Neutrophil (primary cell): ENCODE measurements around the gene MGRN1.
"Not testable (repeated sequence)": the region's sequence is repeated elsewhere in the genome, so short reads cannot be mapped to it uniquely, and the experiment has no call there.

ENCODE experiments used
- H3K27ac ChIP-seq: fragments of 200-600 bp; sonication (generic); 2 replicates; pipeline ENCODE4 v1.5.1; 2016; ENCODE audit warnings: mild to moderate bottlenecking, moderate library complexity
- H3K27me3 ChIP-seq: fragments of 200-600 bp; sonication (generic); 2 replicates; pipeline ENCODE4 v1.6.0; 2016; ENCODE audit warnings: mild to moderate bottlenecking
- H3K36me3 ChIP-seq: fragments of 200-600 bp; sonication (generic); 2 replicates; pipeline ENCODE4 v1.5.1; 2017
- H3K4me1 ChIP-seq, 2 experiments: fragments of 200-600 bp in 1 of 2; sonication (generic) in 1 of 2; 1 replicate in 1 of 2; 2 replicates in 1 of 2; pipeline versions ENCODE4 v1.5.1 to v1.6.1; 2013 to 2016; ENCODE audit warnings: low read depth in 1 of 2, low read length in 1 of 2, mild to moderate bottlenecking in 1 of 2, moderate library complexity in 1 of 2; ENCODE audit not compliant: control insufficient read depth in 1 of 2, insufficient read depth in 1 of 2
- H3K4me3 ChIP-seq, 2 experiments: fragments of 200-600 bp in 1 of 2; sonication (generic) in 1 of 2; 1 replicate in 1 of 2; 2 replicates in 1 of 2; pipeline ENCODE4 v1.5.1; 2013 to 2016; ENCODE audit warnings: low read depth in 1 of 2, low read length in 1 of 2, mild to moderate bottlenecking in 1 of 2, moderate library complexity in 1 of 2
- H3K9me3 ChIP-seq: fragments of 200-600 bp; sonication (generic); 2 replicates; pipeline ENCODE4 v1.5.1; 2016
- TF ChIP-seq, protein P1 (sequence below): fragments of 200-600 bp; sonication (generic); IDR thresholded peaks from 2 replicates; pipeline ENCODE4 v1.5.1; 2016; ENCODE audit warnings: antibody characterized with exemption

Gene MGRN1

DNA sequence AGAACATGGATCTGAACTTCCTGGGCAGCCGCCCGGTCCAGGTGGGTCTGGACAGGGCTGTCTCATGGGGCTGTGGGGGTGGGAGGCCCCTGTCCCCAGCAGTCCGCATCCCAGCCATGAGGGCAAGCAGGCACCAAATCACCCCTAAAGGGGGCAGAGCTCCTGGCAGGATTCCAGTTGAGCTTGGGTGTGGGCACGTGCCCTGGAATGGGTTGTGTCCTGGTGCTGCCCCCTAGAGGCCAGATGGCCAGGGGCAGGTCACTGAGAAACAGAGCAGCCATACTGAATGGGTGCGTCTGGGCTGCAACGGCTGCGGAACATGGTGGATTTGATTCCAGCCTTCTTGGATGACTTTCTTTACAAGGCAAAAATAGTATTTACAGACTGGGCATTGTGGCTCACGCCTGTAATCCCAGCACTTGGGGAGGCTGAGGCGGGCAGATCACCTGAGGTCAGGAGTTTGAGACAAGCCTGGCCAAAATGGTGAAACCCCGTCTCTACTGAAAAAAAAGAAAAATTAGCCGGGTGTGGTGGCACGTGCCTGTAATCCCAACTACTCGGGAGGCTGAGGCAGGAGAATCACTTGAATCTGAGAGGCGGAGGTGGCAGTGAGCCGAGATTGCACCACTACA lies 25.9 kb downstream of the MGRN1 start:
- H3K36me3 ChIP-seq, result peaks cover 76% of the 10 kb centered on the region
- not testable (repeated sequence) for H3K27me3 ChIP-seq, H3K4me3 ChIP-seq, H3K9me3 ChIP-seq
- TF ChIP-seq, protein P1, sequence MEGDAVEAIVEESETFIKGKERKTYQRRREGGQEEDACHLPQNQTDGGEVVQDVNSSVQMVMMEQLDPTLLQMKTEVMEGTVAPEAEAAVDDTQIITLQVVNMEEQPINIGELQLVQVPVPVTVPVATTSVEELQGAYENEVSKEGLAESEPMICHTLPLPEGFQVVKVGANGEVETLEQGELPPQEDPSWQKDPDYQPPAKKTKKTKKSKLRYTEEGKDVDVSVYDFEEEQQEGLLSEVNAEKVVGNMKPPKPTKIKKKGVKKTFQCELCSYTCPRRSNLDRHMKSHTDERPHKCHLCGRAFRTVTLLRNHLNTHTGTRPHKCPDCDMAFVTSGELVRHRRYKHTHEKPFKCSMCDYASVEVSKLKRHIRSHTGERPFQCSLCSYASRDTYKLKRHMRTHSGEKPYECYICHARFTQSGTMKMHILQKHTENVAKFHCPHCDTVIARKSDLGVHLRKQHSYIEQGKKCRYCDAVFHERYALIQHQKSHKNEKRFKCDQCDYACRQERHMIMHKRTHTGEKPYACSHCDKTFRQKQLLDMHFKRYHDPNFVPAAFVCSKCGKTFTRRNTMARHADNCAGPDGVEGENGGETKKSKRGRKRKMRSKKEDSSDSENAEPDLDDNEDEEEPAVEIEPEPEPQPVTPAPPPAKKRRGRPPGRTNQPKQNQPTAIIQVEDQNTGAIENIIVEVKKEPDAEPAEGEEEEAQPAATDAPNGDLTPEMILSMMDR, result peak; percentile 92
- H3K4me1 ChIP-seq, result peaks cover 3 to 11% of the 10 kb centered on the region in 2 experiments
- peak overlapping the region; percentile 69 for H3K27ac ChIP-seq

DNA sequence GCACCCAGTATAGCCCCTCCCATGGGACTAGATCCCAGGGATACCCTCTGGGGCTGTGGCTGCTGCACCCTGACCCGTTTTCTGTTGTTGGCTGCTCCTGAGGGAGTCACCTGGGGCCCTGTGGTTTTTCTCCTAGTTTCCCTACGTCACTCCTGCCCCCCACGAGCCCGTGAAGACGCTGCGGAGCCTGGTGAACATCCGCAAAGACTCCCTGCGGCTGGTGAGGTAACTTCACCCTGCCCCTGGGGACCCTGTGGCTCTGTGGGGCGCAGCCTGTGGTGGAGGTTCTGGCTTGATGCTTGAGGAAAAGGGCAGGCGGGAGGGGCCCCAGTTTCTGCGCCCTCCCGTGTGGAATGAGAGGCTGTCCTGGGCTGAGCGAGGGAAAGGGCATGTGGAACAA lies 27.2 kb downstream of the MGRN1 start:
- Histone ChIP-seq H3K27ac (no peak overlapping the region), H3K27me3 (no peaks in the 10 kb centered on the region), H3K4me1 (peaks cover 3 to 11% of the 10 kb centered on the region in 2 experiments), H3K36me3 (peaks cover 77% of the 10 kb centered on the region), H3K9me3 (no peaks in the 10 kb centered on the region), H3K4me3 (no peak overlapping the region)
- TF ChIP-seq, protein P1, result no peak

DNA sequence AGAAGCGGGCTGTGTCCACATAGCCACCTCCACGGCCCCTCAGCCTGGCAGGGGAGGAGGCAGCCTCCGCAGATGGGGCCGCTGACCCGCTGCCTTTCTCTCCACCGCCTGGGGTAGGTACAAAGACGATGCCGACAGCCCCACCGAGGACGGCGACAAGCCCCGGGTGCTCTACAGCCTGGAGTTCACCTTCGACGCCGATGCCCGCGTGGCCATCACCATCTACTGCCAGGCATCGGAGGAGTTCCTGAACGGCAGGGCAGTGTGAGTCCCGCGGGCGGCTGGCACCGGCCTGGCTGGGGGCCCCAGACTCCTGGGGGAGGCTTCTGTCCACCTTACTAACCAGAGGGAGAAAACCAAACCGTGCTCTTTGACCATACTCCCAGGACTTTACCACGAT lies 27.9 kb downstream of the MGRN1 start:
- H3K27ac ChIP-seq, result no peak overlapping the region
- no peaks in the 10 kb centered on the region for H3K9me3 ChIP-seq
- peaks cover 3 to 11% of the 10 kb centered on the region in 2 experiments for H3K4me1 ChIP-seq
- H3K27me3 ChIP-seq, result no peaks in the 10 kb centered on the region
- TF ChIP-seq, protein P1, result no peak
- no peak overlapping the region for H3K4me3 ChIP-seq
- peaks cover 77% of the 10 kb centered on the region for H3K36me3 ChIP-seq

DNA sequence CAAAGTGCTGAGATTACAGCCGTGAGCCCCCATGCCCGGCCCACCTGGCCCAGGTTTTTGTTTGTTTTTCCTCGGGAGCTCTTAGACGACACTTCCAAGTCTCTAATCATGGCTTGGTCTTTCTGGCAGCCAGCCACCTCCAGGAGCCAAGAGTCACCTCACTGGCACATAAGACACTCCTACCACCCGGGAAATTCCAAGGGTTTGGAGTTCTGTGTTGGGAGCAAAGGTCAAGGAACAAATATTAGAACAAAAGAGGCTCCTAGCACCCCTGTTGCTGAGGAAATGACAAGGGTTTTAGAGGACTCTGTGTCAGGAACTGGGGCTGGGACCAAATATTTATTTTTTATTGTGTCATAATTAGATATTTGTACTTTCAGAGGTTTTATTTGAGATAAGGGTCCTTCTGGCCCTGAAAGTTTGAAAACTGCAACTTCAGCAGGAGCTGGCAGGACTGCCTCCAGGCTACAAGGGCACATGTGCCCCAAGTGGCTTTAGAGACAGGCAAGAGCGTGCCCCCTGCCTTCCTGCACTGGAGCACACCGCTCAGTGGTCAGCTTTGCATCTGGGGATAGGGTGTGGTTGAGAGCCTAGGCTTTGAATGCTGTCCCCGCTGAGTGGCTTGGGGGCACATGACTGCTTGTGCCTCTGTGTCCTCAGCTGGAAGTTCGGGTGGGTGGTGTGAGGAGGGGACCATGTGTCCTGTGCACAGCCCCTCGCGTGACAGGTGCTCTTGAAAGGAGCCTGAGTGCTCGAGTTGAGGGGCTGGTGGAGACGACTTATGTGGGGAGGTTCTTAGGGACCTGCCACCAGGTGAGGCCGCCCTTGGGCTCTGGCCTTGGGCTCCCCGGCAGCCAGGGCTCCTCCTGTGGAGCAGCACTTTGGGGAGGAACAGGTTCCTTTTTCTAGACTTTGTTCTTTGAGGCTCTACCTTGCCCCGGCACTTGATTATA lies 29.7 kb downstream of the MGRN1 start:
- Histone ChIP-seq H3K9me3 (no peaks in the 10 kb centered on the region), H3K4me3 (no peak overlapping the region), H3K27me3 (no peaks in the 10 kb centered on the region), H3K27ac (no peak overlapping the region), H3K36me3 (peaks cover 90% of the 10 kb centered on the region), H3K4me1 (peaks cover 3 to 11% of the 10 kb centered on the region in 2 experiments)
- TF ChIP-seq, protein P1, result no peak

DNA sequence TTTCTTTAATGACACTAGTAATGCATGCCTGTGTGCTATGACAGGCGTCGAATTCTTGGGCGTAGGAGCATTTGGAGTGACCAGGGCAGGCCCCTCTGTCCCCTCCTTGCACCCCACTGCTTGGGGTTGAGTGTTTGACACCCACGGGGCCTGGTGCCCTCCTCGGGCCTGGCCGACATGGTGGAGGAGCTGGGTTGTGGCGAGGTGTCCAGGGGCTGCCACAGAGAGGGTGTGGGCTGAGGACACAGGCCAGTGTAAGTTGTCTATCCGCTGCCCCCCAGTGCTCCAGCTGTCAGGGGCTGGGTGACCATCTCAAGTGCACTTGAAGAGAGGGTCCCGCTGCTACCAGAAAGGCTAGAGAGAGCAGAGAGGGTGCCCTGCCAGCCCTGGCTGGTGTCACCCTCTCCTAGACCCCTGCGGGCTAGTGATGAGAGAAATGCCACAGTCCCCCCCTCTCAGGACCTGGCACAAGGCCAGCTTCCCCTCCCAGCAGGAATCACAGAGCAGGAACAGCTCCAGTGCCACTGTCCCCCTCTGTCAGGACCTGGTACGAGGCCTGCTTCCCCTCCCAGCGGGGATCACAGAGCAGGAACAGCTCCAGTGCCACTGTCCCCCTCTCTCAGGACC lies 30.5 kb downstream of the MGRN1 start:
- Histone ChIP-seq H3K4me1 (peaks cover 3 to 6% of the 10 kb centered on the region in 2 experiments), H3K9me3 (no peaks in the 10 kb centered on the region), H3K36me3 (peaks cover 98% of the 10 kb centered on the region), H3K27me3 (no peaks in the 10 kb centered on the region), H3K4me3 (no peak overlapping the region), H3K27ac (no peak overlapping the region)
- TF ChIP-seq, protein P1, result no peak
